Ammon's horn (tissue), 1 donor: Measurements from ENCODE around the gene HIP1.
"Not testable (repeated sequence)": the region's sequence is repeated elsewhere in the genome, so short reads cannot be mapped to it uniquely, and the experiment has no call there.

Experiments
- DNase-seq: peaks from one replicate; pipeline ENCODE4 v3.0.0-alpha.2; 2016; ENCODE audit warnings: low spot score

HIP1 gene

DNA sequence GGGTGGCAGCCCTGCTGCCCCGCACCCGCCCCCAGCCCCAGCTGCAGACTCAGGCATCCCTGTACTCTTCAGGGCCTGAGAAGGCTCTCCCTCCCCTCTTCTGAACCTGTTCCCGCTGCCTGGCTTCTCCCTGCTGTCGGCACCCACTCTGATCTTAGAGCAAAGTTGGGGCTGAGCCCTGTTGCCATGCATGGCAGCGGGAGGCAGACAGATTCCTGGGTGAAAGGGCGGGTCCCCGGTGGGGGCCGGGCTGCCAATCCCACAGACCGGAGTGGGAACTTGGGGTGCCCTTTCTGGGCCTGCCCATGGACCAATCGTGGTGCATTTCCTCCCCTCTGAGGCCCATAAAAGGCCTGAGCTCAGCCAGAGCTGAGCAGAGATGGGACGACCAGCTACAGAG, 165.9 kb downstream of the HIP1 start:
- no peak for DNase-seq

DNA sequence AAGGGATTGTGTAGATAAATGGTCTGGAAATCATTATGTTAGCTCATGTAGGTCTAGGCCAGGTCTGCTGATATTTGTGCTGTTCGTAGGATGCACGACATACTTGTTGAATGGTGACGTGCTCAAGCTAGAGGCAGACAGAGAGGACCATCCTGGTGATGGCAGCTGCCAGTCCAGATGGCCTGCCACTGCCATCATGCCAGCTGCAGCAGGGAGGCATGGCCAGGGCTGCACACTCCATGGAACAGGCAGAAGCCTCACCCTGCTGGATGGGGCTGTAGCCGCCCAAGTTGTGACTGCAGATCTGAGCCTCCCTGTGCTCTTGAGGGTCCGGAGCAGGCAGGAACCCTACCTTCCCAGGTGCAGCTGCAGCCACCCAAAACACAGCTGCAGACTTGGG, 166.3 kb downstream of the HIP1 start:
- DNase-seq, result peak; percentile 84

DNA sequence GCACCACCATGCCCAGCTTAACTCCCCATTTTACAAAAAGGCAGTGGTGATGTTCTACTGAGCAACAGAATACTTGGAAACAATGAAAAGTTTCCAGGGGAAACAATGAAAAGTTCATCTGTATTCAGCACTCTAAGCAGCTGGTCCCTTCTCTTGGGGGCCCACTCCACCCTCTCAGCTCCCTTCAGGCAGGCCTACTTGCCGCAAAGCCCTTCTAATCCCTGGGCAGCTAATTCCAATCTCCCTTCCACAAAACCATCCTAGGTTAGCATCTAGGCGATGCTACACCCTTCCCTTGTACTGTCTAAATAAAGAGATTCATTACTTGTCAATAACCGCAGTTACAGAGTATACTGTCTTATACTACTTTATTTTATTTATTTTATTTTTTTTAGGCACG, 167.5 kb downstream of the HIP1 start:
- no peak for DNase-seq

DNA sequence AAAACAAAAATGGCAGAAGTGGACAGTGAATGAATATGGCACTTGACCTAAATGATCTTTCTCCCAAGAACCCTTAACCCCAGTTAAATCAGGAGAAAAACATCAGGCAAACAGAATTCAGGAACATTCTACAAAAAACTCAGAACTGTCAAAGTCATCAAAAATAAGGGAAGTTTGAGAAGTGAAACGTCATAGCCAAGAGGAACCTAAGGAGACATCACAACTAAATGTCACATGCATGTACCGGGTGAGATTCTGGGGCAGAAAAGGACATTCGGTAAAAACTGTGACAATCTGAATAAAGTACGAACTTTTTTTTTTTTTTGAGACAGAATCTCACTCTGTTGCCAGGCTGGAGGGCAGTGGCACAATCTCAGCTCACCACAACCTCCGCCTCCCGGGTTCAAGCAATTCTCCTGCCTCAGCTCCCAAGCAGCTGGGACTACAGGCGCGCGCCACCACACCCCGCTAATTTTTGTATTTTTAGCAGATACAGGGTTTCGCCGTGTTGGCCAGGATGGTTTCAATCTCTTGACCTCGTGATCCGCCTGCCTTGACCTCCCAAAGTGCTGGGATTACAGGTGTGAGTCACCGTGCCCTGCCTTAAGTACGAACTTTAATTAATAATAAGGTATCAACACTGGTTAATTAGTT, 169.0 kb downstream of the HIP1 start:
- DNase-seq, result not testable (repeated sequence)

DNA sequence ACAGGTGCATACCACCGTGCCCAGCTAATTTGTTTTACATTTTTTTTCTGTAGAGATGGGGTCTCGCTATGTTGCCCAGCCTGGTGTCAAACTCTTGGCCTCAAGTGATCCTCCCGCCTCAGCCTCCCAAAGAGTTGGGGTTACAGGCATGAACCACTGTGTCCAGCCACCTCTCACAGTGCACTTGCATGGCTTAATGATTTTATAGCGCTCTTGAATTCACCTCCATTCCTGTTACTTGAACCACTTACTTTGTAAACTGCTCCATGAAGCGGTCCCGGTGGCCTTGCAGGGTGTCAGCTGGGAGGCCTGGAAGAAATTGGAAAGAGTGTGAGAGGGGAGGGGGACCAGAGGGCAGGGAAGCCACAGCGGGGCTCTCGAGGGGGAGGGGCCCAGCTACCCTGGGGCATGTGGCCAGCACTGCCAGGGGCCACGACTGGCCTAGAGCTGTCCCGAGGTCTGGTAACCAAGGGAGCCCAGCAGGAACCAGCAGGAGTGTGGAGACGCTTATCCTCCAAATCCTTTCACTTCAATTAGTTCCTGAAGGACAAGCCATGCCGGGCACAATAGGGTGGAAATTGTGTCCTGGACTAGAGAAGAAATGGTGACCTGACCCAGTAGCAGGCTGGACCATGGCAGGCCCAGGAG, 170.7 kb downstream of the HIP1 start:
- peak; percentile 69 for DNase-seq

DNA sequence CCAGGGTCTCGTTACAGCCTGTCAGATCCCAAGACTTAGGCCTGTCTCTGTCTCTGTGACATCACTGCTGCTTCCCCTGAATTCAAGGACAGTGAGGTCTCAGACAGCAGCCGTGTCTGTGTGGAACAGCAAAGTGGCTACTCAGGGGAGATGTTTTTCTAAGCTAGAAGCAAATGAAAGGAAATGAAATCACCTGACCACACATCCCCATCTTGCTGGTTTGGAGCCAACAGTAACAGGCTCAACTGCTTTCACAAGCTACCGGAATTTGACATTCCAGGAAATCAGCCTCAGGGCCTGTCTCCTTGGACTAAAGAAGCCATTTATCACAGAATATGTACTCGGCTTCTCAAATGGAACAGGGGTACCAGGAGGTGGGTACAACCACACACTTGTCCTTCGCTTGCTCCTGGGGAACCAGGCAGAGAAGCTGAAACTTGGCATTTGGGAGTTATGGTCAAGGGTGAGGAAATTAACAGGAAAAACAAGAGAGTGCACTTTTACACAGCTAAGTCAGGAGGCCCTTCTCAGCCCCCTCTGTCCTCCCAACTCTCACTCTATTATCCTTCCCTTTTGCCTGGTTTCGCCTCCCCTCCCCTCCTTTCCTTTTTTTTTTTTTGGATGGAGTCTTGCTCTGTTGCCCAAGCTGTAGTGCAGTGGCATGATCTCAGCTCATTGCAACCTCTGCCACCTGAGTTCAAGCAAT, 173.5 kb downstream of the HIP1 start:
- peak; percentile 19 for DNase-seq

DNA sequence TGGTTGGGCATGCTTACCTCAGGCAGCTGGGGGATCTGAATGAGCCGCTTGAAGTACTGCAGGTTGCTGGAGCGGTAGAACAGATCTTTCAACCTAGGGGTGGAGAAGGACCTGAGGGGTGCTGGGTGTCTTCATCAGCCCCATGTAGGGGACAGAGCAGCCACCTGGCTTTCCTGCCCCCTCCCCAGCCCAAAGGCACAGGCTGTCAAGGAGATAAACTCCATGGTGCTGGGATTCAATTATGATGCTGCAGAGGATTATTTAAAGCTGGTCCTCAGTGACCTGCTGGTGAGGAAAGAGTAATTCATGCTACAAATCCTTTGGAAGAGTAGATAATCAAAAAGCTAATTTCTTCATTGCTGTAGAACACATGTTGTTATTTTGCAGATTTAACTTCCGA, 175.6 kb downstream of the HIP1 start:
- no peak for DNase-seq

DNA sequence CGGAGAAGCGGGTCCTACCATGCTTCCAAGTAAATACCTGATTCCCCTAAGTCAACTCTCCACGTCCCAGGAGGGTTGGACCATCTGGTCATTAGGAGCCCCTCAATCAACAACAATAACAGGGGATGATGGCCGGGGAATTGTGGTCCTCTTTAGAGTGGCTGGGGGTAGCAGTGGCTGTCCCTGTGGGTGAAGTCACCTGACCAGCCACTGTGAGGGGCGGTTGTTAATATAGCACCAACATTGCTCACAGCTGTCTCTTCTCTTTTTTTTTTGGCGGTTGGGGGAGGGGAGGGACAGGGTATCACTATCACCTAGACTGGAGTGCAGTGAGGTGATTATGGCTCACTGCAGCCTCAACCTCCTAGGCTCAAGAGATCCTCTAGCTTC, 178.8 kb downstream of the HIP1 start:
- no peak for DNase-seq

DNA sequence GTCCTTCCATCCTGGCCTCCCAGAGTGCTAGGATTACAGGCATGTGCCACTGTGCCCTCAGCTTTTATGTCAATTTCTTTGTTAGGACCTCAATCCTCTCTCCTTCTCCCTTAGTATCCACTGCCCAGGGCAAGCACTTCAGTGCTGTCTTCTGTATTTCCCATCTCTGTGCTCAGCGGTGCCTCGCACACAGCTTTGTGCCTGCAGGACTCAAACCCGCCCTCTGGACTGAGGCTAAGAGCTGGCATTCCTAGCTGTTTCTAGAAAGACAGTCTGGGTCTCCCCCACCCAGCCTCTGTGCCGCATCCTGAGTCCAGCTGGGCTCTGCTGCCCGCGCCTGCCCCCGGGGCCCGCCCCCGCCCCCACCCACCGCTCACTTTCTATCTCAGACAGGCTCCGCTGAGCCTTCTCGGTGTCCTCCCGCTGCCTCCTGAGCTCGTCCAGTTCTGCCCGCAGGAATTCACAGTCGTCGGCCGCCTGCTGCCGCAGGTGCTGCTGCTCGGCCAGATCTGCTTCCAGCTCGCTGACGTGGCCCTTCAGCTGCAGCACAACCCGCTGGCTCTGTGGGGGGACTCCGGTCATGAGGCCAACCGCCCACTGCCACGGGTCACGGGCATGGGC, 179.3 kb downstream of the HIP1 start:
- no peak for DNase-seq

DNA sequence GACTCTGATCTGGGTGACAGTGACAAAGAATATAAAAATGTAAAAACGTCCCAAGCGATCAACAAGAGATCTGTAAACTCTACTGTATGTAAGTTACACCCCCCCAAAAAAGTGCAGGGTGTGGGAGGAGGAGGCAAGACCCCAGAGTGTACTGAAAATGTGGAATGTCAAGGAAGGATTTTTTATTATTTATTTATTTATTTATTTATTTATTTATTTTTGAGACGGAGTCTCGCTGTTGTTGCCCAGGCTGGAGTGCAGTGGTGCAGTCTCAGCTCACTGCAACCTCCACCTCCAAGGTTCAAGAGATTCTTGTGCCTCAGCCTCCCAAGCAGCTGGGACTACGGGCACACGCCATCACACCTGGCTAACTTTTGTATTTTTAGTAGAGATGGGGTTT, 181.9 kb downstream of the HIP1 start:
- not testable (repeated sequence) for DNase-seq

DNA sequence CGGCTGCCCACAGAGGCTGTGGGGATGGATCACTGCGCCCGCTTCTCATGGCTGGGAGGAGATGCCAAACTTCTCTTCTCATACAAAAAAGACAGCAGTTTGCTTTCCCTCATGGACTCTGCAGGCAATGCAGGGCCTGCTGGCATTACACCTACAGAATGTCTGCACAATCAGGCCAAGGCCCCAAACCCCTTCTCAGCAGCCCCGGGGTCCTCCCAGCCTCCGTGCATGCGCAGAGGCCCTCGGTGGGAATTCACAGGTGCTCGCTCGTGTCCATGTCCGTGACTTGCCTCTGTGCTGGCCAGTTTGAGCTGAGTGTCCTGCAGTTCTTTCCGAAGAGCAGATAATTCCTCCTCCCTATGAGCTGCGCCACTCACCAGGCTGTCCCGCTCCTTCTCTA, 183.0 kb downstream of the HIP1 start:
- no peak for DNase-seq

DNA sequence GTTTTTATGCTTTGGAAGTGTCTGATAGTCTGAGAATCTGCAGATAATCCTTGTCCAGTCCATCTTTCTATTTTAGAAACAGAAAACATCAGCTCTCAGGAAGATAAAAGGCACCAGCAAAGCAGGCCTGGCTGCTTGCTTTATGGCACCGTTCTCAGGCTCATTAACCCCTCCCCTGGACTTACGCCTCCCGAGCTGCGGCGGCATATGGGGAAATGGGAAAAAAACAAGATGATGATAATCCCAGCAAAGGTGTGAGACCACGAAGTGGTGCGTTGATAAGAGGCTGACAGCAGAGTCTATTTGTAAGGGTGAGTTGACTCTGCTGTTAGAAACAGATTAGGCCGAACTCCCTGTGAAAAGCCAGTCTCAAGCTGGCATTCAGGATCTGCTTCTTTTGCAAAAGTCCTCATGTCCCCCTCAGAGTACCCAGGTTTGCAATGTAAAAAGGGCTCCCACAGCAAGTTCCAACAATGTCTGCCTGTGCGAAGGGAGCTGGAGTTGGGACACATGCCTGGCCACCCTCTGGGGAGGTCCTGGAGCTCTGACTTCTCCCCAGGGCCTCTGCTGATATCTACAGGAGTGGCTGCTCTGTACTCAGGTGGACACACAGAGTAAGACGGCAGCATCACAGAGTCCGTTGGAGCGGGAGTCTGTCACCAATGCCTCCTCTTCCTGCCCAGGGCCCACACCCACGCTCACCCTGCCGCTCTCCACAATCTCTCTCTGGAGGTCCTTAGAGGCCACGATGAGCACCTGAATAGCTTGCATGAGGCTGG, 192.3 kb downstream of the HIP1 start:
- no peak for DNase-seq

DNA sequence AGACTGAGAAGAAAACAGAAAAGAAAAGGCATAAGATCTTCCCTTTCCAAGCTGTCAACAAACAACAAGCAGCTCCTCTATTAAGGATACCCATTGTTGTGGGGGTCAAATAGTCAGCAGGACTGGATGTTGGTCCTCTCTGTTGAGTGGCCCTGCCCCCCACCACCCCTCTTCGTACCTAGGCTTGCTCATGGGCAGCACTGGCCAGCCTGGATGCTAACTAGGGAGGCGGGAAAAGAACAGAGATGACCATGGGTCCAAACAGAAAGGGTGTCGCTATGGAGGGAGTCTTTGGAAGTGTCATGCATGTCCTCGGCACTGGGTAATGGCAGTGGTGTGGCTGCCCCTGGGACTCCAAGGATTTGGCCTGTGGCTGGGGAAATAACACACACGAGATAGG, 201.0 kb downstream of the HIP1 start:
- DNase-seq, result no peak

DNA sequence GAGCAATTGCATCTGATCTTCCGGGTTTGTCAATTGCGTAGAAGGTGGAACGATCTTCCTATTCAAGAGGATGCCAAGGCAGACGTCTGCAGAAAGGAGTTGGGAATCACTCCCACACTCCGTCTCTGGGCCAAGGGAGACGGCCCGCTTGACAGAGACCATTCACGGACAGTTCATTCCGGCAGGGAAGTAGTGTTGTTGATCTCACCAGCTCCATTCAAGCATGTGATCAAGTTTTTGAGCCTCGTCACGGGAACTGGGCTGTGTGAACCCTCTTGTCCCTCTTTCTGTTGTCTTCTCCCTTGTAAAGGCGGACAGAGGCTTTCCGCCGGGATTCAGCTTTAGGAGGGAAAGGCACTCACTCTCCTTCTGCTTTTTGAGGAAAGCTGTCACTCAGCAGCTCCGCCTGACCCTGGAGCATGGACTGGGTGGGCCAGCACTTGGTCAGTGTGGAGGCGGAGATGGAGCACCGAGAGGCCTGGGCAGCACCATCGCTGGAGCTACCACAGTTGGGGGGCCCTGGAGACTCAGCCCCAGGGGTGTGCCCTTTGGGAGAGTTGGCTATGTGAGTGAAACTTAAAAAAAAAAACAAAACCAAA, 201.7 kb downstream of the HIP1 start:
- no peak for DNase-seq

DNA sequence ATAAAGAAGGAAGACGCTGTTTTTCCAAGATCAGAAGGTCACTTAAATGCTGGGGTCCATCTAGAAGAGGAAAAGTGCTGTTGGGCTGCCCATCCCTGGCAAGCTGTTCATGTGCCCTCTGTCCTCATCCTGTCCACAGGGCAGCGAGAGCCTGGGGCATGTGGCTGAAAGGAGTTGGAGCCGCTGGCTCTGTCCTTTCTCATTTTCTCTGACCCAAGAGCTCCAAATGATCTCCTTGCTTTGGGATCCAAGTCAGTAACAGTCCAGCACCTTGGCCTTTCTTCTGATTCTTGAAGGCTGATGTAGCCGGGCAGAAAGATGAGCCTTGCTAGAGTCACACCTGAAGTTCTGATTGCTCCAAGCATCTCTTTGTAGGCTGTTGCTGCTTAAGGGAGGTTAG, 202.2 kb downstream of the HIP1 start:
- no peak for DNase-seq

DNA sequence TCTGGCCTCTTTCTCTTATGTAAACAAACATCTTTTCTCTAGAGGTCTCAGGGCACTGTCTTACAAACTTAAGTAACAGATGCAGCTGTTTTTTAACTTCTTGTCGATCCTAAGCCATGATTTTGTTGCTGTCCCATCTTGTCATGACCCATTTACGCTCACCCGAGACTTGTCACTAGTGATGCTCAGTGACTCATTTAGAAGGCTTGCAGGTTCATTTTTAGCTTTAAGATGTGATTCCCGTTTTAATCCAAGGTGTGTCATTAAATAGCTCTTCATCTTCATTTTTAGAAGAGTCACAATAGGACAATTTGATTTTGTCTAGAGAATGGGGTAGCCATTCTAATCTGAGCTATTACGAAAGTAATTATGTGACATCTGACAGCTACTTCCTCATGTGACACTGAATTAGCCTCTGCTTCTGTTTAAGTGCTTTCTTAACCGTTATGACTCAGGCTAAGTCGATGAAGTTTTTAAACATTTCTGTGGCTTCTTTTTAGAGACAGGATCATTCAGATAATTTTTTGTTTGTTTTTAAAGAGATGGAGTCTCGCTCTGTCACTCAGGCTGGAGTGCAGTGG, 203.9 kb downstream of the HIP1 start:
- no peak for DNase-seq

DNA sequence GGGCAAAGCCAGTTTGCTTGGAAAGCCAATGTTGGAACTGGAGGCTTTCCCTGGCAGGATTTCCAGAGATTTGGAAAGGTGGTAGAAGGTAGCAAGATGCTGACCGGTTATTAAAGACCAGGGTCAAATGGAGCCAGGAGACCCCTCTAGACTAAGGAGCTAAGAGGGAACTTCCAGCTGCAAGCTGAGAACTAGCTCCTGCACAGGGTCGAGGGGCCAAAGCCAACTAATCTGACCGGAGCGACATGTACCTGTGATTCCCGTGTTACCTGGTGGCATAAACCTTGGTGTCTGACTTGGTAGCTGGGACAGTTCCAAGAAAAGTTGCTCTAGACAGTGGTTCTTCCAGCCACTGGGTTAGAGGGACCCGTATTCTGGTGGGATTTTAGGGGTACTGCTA, 204.8 kb downstream of the HIP1 start:
- DNase-seq, result no peak

DNA sequence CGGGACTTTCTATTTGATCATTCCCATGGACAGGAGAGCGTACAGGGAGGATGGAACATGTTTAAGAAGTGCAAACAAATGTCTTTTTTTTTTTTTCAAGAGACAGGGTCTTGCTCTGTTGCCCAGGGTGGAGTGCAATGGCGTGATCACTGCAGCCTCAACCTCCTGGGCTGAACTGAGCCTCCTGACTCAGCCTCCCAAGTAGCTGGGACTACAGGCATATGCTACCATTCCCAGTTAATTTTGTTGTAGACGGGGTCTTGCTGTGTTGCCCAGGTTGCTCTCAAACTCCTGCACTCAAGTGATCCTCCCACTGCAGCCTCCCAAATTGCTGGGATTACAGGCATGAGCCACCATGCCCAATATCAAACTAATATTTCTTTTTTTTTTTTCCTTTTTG, 206.1 kb downstream of the HIP1 start:
- no peak for DNase-seq

DNA sequence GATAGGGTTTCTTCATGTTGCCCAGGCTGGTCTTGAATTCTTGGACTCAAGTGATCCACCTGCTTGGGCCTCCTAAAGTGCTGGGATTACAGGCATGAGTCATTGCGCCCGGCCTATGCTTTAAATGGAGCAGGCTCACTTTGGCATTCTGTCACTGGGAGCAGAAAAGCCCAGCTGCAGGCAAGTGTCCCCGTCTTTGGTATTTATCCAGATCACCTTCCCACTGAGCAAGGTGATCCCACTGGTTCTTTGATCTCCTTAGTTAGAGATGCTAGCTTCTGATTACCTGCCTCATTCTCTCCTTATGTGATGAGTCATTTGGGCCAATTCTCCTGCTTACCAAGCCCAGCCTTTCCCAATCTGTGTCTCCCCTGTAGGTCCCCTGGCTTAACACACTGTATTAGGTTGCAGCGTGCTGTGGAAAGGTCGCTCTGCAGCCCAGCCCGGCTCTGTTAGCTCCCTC, 207.4 kb downstream of the HIP1 start:
- DNase-seq, result no peak

DNA sequence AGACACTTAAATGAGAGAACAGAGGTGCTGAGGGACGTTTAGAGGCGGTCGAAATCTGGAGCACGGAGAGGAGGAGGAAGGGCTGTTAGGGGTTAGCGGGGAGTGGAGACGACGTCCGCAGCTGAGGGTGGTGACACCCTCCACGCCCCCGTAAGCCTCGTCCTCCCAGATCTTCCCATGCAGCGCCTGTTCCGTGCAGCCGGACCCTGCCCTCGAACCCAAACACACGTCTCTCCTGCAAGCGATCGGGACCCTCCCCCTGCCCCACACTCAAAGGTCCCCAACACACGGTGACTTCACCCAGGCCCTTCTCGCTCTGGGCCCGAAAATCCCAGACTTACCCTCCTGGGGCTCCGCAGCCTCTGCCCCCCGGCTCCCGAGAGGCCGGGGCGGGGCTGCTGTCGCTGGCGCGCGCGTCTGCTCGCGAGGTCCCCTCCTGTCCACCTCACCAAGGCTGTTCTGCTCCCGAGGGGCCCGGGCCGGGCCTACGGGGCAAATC, 211.5 kb downstream of the HIP1 start:
- DNase-seq, result not testable (repeated sequence)

DNA sequence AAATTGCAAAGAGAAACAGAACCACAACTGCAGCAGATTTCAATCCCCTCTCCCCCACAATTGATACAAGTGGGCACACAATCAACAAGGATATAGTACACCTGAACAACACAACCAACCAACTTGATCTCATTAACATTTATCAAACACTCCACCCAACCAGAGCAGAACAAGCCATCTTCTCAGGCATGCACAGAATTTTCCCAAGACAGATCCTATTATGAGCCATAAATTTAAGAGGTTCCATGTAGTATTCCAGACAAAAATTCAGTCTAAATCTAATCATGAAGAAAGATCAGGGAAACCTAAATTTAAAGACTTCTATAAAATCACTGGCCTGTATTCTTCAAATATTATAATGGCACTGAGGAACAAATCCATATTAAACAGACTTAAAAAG, 217.0 kb downstream of the HIP1 start:
- not testable (repeated sequence) for DNase-seq
